Kidney capillary endothelial cell (primary cell): ENCODE data around the gene LAMTOR4.
"Not testable (repeated sequence)": the region's sequence is repeated elsewhere in the genome, so short reads cannot be mapped to it uniquely, and the experiment has no call there.

Source experiments
- DNase-seq: peaks from one replicate; pipeline ENCODE4 v3.0.0-alpha.2; 2018; ENCODE audit warnings: low spot score

LAMTOR4 gene

DNA sequence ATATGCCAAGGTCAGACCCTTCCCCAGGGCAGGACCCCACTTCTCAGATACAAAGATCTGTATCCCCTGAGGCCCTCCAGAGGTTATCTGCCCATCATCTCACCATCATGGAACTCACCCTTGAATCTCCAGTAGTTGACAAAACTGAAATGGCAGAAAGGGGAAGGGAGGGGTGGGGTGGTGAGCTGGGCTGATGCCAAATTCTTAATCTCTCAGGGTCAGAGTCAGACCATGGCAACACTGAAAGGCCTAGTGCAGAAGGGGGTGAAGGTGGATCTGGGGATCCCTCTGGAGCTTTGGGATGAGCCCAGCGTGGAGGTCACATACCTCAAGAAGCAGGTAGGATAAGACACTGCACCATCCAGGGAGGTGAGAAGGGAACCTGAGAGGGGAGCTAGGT lies 26.1 kb upstream of the LAMTOR4 start:
- no peak for DNase-seq

DNA sequence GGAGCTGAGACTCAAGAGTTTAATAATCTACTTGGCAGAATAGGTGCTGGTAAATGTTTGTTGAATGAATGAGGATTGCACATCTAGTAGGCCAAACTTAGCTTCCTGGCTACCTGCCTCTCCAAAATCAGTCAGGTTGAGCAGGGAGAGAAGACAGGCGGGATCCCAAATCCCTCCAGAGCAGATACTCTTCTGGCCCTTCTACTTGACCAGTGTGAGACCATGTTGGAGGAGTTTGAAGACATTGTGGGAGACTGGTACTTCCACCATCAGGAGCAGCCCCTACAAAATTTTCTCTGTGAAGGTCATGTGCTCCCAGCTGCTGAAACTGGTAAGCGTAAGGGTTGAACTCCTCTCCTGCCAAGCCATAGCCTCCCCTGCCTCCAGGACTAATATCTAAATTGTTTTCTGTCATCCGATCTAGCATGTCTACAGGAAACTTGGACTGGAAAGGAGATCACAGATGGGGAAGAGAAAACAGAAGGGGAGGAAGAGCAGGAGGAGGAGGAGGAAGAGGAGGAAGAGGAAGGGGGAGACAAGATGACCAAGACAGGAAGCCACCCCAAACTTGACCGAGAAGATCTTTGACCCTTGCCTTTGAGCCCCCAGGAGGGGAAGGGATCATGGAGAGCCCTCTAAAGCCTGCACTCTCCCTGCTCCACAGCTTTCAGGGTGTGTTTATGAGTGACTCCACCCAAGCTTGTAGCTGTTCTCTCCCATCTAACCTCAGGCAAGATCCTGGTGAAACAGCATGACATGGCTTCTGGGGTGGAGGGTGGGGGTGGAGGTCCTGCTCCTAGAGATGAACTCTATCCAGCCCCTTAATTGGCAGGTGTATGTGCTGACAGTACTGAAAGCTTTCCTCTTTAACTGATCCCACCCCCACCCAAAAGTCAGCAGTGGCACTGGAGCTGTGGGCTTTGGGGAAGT lies 24.2 kb upstream of the LAMTOR4 start:
- DNase-seq = no peak

DNA sequence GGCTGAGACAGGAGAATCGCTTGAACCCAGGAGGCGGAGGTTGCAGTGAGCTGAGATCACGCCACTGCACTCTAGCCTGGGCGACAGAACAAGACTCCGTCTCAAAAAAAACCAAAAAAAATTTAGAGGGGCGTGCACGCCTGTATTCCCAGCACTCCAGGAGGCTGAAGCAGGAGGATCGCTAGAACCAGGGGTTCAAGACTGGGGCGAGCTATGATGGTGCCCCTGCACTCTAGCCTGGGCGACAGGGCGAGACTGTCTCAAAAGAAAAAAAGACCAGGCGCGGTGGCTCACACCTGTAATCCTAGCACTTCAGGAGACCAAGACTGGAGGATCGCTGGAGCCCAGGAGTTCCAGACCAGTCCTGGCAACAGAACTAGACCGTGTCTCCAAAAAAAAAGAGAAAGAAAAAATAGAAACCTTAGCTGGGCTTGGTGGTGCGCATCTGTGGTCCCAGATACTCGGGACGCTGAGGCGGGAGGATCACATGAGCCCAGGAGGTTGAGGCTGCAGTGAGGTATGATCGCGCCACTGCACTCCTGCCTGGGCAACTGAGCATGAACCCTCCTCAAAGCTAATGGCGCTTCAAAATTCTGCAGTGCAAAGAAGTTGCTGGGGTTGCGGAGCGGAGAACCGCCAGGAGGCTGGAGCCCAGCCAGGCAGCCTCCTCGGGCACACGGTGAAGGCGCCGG lies 22.3 kb upstream of the LAMTOR4 start:
- no peak for DNase-seq

DNA sequence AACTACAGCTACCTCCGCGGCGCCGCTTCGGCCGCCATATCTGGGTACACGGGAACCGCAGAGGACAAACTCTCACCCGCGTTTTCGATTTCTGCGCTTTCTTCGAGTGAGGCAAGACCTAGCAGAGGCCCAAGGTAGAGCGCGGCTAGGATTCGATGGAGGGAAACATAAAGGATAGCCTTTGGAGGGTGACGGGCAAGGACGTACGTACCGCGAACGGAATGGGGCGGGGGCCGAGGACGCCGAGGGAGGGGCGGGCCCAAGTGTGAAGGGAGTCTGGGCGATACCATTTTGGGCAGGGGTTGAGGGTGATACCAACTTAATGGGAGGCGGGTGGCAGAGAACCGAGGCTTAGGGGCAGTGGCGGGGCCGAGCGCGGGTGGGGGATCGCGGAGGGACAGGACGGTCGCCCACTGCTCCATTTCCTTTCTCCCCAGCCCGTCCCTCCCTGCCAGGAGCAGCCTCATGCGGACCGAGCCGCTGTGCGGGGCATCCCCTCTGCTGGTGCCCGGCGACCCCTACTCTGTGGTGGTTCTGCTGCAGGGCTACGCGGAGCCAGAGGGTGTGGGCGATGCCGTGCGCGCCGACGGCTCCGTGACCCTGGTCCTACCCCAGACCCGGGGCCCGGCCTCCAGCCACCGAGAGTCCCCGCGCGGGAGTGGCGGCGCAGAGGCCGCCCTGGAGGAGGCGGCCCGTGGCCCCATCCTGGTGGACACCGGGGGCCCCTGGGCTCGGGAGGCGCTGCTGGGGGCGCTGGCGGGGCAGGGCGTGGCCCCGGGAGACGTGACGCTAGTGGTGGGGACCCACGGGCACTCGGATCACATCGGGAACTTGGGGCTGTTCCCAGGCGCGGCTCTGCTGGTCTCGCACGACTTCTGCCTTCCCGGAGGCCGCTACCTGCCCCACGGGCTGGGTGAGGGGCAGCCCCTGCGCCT lies 21.5 kb upstream of the LAMTOR4 start, which contains the start of gene MBLAC1:
Gene MBLAC1 (plus strand): TSS at position 37 of the 935 bp plus-strand sequence. CDS start 429 bp downstream, at position 466.
- peak; percentile 84 for DNase-seq

DNA sequence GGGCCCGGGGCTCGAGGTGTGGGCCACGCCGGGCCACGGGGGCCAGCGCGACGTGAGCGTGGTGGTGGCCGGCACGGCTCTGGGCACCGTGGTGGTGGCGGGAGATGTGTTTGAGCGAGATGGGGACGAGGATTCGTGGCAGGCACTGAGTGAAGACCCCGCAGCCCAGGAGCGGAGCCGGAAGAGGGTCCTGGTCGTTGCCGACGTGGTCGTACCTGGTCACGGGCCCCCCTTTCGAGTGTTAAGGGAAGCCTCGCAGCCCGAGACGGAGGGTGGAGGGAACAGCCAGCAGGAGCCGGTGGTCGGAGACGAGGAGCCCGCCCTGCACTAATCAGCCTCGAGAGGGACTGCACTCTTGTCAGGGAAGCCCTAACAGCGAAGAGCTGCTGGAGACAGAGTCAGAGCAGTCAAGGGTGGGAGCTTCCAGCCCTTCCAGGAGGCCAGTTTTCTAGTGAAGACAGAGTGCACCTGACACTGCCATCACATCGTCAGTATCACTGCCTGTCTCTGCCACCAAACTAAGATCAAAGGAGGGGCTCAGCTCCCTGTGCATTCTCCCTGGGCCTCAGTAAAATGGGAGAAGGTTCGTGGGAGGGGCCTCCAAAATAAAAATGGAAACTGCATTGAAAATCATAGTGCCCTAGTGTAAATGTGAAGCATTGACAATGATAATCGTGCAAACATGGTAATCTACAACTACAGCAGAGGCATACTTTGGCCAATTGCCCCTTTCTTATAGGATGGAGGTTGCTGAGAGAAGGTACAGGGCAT lies 20.7 kb upstream of the LAMTOR4 start:
- DNase-seq = no peak

DNA sequence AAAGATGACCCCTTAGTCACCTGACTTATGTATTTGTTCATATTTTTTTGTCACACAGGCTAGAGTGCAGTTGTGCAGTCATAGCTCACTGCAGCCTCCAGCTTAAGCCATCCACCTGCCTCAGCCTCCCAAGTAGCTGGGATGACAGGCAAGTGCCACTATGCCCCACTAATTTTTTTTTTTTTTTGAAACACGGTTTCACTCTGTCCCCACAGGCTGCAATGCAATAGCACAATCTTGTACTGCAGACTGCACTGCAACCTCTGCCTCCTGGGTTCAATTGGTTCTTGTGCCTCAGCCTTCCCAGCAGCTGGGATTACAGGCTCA lies 20.1 kb upstream of the LAMTOR4 start:
- no peak for DNase-seq

DNA sequence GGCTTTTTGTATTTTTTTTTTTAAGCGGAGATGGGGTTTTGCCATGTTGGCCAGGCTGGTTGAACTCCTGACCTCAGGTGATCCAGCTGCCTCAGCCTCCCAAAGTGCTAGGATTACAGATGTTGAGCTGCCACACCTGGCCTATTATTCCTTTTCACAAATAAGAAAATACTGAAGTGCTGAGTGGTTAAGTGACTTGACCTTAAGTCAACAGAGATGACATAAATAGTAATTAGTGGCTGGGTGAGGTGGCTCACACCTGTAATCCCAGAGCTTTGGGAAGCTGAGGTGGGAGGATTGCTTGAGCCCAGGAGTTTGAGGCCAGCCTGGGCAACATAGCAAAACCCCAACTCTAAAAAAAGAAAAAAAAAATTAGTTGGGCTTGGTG lies 18.5 kb upstream of the LAMTOR4 start:
- DNase-seq = not testable (repeated sequence)

DNA sequence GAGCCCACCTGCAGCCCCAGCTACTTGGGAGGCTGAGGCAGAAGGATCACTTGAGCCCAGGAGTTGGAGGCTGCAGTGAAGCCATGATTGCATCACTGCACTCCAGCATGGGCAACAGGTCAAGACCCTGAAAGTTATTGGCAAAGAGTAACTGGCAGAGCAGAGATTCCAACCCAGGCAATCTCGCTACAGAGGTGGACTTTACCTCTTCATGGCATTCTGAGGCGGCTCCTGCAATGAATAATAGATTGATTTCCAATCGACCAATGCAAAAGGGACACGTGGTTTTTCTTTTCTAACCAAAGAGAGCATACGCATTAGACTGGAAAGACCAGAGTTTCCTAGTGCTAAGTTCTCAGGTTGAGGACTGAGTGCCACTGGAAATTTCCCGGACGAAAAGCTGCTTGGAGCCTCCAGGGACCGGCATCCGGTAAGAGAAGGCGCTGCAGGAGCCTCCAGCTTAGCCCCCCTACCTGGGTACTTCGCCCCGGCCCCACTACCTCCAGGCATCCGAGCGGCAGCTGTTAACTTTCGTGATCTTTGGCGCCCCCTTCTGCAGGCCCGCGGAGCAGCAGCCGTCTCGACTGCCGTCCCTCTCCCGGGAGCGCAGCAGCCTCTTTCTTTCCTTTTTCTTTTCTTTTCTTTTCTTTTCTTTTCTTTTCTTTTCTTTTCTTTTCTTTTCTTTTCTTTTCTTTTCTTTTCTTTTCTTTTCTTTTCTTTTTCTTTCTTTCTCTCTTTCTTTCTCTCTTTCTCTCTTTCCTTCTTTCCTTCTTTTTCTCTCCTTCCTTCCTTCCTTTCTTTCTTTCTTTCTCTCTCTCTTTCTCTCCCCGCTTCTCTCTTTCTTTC lies 17.9 kb upstream of the LAMTOR4 start:
- DNase-seq = peak; percentile 45

DNA sequence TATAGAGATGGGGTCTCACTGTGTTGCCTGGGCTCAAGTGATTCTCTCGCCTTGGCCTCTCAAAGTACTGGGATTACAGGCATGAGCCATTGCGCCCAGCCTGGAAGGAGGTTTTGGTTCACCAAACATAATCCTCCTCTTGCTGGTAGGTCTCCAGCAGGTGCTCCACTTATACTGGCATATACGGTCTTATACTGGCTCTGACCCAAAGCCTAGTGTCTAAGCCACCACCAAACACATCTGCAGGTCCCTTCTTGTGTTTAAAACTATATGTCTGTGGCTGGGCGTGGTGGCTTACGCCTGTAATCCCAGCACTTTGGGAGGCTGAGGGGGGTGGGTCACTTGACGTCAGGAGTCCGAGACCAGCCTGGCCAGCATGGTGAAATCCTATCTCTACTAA lies 16.6 kb upstream of the LAMTOR4 start:
- DNase-seq = no peak

DNA sequence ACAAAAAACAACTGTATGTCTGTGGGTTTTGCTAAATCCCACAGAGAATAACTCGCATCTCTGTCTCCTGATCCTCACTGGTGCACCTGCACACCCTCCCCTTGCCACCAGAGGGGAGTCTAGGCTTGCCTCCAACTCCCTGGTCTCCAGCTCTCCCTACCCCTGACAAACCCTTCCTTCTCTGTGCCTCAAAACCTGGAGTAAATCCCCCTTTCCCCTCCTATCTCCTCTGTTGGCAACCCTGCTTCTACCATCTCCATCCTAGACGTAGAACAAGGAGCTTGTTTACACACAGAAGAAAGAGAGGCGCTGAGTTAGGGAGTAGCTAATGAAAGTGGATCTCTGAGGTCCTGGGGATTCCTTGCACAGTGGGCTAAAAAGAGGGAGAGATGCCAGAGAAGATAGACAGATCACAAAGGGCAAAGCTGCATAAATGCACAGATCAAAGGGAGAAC lies 16.0 kb upstream of the LAMTOR4 start:
- DNase-seq = peak; percentile 67

DNA sequence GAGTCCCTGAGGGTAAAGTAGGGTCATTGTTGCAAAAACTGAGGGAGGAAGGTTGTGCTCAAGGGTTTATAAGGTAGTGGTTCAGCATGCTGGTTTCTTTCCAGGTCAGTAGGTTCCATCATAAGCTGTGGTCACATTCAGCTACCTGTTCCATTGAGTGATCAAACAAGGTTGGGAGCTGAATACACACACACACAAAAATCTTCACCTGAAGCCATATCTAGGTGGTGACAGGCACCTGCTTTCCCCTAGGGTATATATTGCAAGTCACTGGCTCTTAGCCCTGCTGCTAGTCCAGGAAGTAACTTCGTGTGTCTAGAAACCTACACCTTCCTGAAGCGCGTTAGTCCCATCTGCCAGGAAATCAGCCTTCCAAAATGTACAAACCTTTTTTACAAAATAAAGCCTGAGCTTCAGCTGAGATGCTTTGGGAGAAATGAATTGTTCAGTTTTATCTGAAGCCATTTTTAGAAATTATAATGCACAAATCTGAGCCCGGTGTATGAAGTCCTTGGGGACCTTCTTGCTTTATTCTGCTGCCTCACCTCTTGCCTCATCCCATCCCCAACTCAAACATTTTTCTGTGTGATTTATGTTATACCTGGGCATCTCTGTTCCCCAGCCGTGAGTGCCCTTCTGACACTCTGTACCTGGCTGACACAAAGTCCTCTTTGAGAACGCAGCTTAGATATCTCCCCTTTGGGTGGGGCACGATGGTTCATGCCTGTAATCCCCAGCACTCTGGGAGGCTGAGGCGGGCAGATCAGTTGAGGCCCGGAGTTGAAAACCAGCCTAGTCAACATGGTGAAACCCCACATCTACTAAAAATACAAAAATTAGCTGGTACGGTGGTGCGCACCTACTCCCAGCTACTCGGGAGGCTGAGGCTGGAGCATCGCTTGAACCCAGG lies 10.6 kb upstream of the LAMTOR4 start:
- no peak for DNase-seq

DNA sequence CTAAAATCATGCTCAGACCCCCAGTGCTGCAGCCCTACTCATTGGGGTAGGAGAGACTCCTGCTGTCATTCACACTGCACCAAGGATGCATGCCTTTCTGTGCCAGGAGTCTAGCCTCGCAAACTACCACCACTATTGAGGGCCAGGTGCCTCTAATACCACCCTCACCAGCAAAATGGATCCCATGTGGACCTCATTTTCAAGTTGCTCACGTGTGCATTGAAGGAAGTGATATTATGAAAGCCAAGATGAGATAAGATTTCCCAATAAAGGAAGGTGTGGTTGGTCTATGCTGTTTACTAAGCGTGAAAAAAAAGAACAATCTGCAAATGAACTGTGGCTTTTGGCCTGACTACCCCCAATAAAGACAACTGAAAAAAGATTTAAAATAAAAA lies 7.2 kb upstream of the LAMTOR4 start:
- no peak for DNase-seq

DNA sequence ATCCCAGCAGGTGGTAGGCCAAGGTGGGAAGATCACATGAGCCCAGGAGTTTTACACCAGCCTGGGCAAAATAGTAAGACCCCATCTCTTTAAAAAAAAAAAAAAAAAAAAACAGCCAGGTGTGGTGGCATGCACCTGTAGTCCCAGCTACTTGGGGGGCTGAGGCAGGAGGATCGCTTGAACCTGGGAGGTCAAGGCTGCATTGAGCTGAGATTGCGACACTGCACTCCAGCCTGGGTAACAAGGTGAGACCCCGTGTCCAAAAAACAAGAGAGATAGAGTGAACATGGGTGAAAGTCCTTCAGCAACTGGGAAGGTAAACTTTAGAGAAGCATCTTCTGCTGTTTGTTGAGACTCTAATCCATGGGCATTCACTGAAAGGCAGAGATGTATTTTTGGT lies 6.3 kb upstream of the LAMTOR4 start:
- DNase-seq = no peak

DNA sequence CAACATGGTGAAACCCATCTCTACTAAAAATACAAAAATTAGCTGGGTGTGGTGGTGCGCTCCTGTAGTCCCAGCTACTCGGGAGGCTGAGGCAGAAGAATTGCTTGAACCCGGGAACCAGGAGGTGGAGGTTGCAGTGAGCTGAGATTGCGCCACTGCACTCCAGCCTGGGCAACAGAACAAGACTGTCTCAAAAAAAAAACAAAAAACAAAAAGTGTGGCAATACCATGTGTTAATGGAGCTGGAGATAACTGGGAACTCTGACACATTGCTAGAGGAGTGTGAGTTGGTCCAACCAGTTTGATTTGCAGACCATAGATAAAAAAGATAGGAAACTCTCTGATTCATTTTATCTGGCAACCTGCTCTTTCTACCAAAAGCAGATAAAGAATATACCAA lies 2.4 kb upstream of the LAMTOR4 start:
- not testable (repeated sequence) for DNase-seq

DNA sequence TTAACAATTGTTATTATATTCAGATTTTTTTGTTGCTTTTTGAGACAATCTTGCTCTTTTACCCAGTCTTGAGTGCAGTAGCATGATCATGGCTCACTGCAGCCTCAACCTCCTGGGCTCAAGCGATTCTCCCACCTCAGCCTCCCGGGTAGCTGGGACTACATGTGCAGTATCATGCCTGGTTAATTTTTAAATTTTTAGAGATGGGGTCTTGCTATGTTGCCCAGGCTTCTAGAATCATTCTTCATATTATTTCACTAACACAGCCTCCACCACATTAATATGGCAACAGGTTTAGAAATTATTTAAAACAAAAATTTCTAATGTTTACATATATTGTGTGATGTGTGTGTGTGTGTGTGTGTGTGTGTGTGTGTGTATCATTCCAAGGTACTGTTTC lies 1.4 kb upstream of the LAMTOR4 start:
- no peak for DNase-seq

DNA sequence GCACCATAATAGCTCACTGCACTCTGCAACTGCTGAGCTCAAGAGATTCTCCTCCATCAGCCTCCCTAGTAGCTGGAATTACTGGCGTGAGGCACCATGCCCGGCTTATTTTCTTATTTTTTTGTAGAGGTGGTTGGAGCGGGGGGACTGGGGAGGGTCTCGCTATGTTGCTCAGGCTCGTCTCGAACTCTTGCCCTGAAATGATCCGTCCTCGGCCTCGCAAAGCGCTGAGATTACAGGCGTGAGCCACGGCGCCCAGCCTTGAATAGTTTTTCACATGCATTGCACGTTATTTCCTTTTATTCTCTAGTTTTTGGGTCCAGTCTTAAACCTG lies 526 bp upstream of the LAMTOR4 start:
- no peak for DNase-seq

DNA sequence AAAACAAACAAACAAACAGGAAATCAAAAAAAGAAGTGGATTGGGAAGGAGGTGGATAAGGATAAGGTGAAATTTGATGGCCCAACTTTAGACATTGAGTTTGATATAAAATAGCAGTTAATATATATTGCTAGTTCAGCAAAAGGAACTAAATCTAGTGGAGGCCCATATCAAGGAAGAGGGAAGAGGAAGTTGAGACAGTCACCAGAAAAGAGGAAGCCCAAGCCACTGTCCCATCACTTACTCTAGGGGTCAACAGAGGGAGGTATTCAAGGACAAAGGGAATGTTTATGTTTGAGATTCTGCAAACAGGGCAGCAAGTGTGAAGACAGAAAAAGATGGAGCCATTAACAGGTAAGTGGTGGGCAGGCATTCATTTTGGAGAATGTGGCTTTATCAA lies 3.7 kb downstream of the LAMTOR4 start:
- DNase-seq = no peak

DNA sequence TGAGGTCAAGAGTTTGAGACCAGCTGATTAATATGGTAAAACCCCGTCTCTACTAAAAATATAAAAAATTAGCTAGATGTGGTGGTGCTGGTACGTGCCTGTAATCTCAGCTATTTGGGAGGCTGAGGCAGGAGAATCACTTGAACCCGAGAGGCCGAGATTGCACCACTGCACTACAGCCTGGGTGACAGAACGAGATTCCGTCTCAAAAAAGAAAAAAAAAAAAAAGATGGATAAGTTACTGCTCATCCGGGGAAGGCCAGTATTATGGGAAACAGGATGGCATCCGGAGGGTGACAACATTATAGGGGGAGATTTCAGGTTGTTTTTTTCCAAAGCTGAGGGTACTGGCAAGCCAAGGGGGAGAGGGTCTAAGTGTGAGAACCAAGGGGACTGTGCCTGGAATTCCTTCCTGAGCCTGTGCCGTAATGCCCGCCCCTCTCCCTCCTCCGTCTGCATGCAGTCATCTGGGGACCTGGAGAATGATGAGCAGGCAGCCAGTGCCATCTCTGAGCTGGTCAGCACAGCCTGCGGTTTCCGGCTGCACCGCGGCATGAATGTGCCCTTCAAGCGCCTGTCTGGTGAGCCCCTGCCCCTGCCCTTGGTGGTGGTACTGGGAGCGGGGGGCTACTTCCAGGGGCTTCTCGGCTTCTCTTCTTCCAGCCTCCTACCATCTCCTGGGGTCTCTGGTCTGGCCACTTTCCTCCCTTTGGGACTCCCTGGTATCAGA lies 4.4 kb downstream of the LAMTOR4 start:
- no peak for DNase-seq
